HepG2 (cell line): ENCODE measurements around the gene AKR1E2. TPM values are rescaled to one million over a fixed set of nuclear protein-coding genes. Genes with fewer than 3 reads are reported as not detected.

Source experiments
- ATAC-seq: fragments of 200-7000 bp; cut with Tn5 transposase; 3 replicates; pipeline ENCODE4 v1.9.1; 2020; ENCODE audit warnings: mild to moderate bottlenecking, moderate library complexity
- BruUV-seq: library from RNA; stranded (reverse); fragments of 400-500 nt; replicated peaks from 2 replicates; lab custom pipeline; 2021; lab: Mats Ljungman, UMichigan
- CTCF ChIA-PET: fragments of 300-600 bp; formaldehyde crosslinking; extraction: SDS; loops from one replicate; lab custom pipeline; 2021; ENCODE audit warnings: low total read pairs, inconsistent platforms, low intra/inter-chr PET ratio; lab: Yijun Ruan, JAX
- POLR2A ChIA-PET: fragments of 350-600 bp; sonication (Branson Sonifier 250); formaldehyde crosslinking; loops from one replicate; lab custom pipeline; 2020; ENCODE audit warnings: antibody characterized with exemption, inconsistent platforms; lab: Yijun Ruan, JAX
- DNase-seq: peaks from one replicate; pipeline ENCODE4 v3.0.0-alpha.2; 2015; ENCODE audit warnings: low spot score
- FAIRE-seq: peaks from 3 replicates; lab custom pipeline; 2011; peaks lifted over from hg19 to GRCh38; lab: Jason Lieb, UNC
- H2AFZ ChIP-seq: one replicate; pipeline ENCODE4 v1.6.1; 2011; ENCODE audit warnings: low read length, inconsistent platforms
- H3K27ac ChIP-seq: fragments of 300-600 bp; 3 replicates; pipeline ENCODE4 v1.8.0; 2011; ENCODE audit warnings: mixed run types, mild to moderate bottlenecking, mixed read lengths, low read length, inconsistent platforms; ENCODE audit not compliant: insufficient read depth; ENCODE audit errors: extremely low read length
- H3K27me3 ChIP-seq, 2 experiments: fragments of 200-600 bp in 1 of 2; 2 replicates in 1 of 2; 3 replicates in 1 of 2; pipeline versions ENCODE4 v1.6.0 to v1.8.0; 2011; ENCODE audit warnings: low read length in 2 of 2, mild to moderate bottlenecking in 2 of 2, moderate library complexity in 2 of 2, inconsistent platforms in 1 of 2; ENCODE audit not compliant: insufficient read depth in 2 of 2, control insufficient read depth in 1 of 2
- H3K36me3 ChIP-seq, 2 experiments: fragments of 200-600 bp in 1 of 2; replicated peaks in 1 of 2; 2 replicates in 1 of 2; 3 replicates in 1 of 2; pipeline versions ENCODE4 v1.5.1 to v1.8.0; 2011; ENCODE audit warnings: low read length in 2 of 2, inconsistent platforms in 1 of 2; ENCODE audit not compliant: insufficient read depth in 2 of 2, control insufficient read depth in 1 of 2
- H3K4me1 ChIP-seq: 2 replicates; pipeline ENCODE4 v1.5.1; 2012; ENCODE audit warnings: low read length, inconsistent platforms; ENCODE audit not compliant: insufficient read depth
- H3K4me2 ChIP-seq: 2 replicates; pipeline ENCODE4 v1.6.0; 2011; ENCODE audit warnings: low read depth, low read length, inconsistent platforms
- H3K4me3 ChIP-seq, 3 experiments: fragments of 200-600 bp in 1 of 3; sonication (generic), shearing (Covaris generic) in 1 of 3; replicated peaks in 1 of 3; 2 replicates each; pipeline ENCODE4 v1.5.1; 2011 to 2016; ENCODE audit warnings: low read length in 3 of 3, inconsistent platforms in 2 of 3, low read depth in 2 of 3, mild to moderate bottlenecking in 2 of 3, control low read depth in 1 of 3, mixed read lengths in 1 of 3; ENCODE audit not compliant: insufficient read depth in 1 of 3
- H3K79me2 ChIP-seq: one replicate; pipeline ENCODE4 v1.6.1; 2011; ENCODE audit warnings: low read length, inconsistent platforms; ENCODE audit not compliant: insufficient read depth
- H3K9ac ChIP-seq: 2 replicates; pipeline ENCODE4 v1.6.0; 2011; ENCODE audit warnings: mild to moderate bottlenecking, low read depth, low read length, inconsistent platforms; ENCODE audit not compliant: insufficient read depth
- H3K9me3 ChIP-seq: 2 replicates; pipeline ENCODE4 v1.5.1; 2012; ENCODE audit warnings: mild to moderate bottlenecking, low read length
- H4K20me1 ChIP-seq: 2 replicates; pipeline ENCODE4 v1.6.0; 2011; ENCODE audit warnings: inconsistent platforms, mild to moderate bottlenecking, low read length, moderate library complexity; ENCODE audit not compliant: insufficient read depth
- DMAP1 ChIP-seq: IDR thresholded peaks from 2 replicates; pipeline ENCODE4 v1.6.1; 2016
- FOXJ3 ChIP-seq: sonication (generic); formaldehyde crosslinking; IDR thresholded peaks from 2 replicates; pipeline ENCODE4 v1.4.0; 2020; ENCODE audit warnings: missing genetic modification reagents, mild to moderate bottlenecking, borderline replicate concordance
- FOXK1 ChIP-seq: sonication (generic); formaldehyde crosslinking; IDR thresholded peaks from 2 replicates; pipeline ENCODE4 v1.4.0; 2020; ENCODE audit warnings: low read depth, missing genetic modification reagents, borderline replicate concordance
- KLF15 ChIP-seq: sonication (generic); formaldehyde crosslinking; IDR thresholded peaks from 2 replicates; pipeline ENCODE4 v1.8.1; 2023; ENCODE audit warnings: borderline replicate concordance, mild to moderate bottlenecking, inconsistent platforms, missing genetic modification reagents, mixed read lengths
- NR2F6 ChIP-seq, 2 experiments: IDR thresholded peaks; 2 replicates each; pipeline ENCODE4 v1.6.1; 2016; ENCODE audit warnings: antibody characterized with exemption in 1 of 2, mild to moderate bottlenecking in 1 of 2
- NR3C1 ChIP-seq: sonication (generic); formaldehyde crosslinking; IDR thresholded peaks from 2 replicates; pipeline ENCODE4 v1.4.0; 2020; ENCODE audit warnings: missing genetic modification reagents
- TBX3 ChIP-seq: fragments of 450-650 bp; IDR thresholded peaks from 2 replicates; pipeline ENCODE4 v1.6.1; 2017; ENCODE audit warnings: antibody characterized with exemption, mild to moderate bottlenecking, inconsistent platforms, borderline replicate concordance
- ZFP36L2 ChIP-seq: sonication (generic); formaldehyde crosslinking; IDR thresholded peaks from 2 replicates; pipeline ENCODE4 v1.4.0; 2020; ENCODE audit warnings: missing genetic modification reagents
- ZNF430 ChIP-seq: sonication (generic); formaldehyde crosslinking; IDR thresholded peaks from 2 replicates; pipeline ENCODE4 v1.9.0; 2021; ENCODE audit warnings: mild to moderate bottlenecking, missing genetic modification reagents
- ZNF563 ChIP-seq: sonication (generic); formaldehyde crosslinking; IDR thresholded peaks from 2 replicates; pipeline ENCODE4 v1.8.0; 2022; ENCODE audit warnings: mild to moderate bottlenecking, moderate library complexity, missing genetic modification reagents
- ZNF570 ChIP-seq: sonication (generic); formaldehyde crosslinking; IDR thresholded peaks from 2 replicates; pipeline ENCODE4 v1.4.0; 2020; ENCODE audit warnings: mild to moderate bottlenecking, missing genetic modification reagents, borderline replicate concordance
- ZNF674 ChIP-seq: sonication (generic); formaldehyde crosslinking; IDR thresholded peaks from 2 replicates; pipeline ENCODE4 v1.5.0; 2020; ENCODE audit warnings: low read depth, mild to moderate bottlenecking, missing genetic modification reagents
- ZNF800 ChIP-seq: sonication (generic); formaldehyde crosslinking; IDR thresholded peaks from 2 replicates; pipeline ENCODE4 v1.4.0; 2020; ENCODE audit warnings: missing genetic modification reagents
- WGBS: methylation state at CpG from one replicate; pipeline ENCODE4 v1.1.6; 2017; ENCODE audit warnings: low lambda C conversion rate; 5-methylcytosine and 5-hydroxymethylcytosine counted together
- in situ Hi-C: cut with HindIII; loops from 2 replicates; pipeline ENCODE4 v1.10.0; 2017; ENCODE audit warnings: low pct_unique_long_range_greater_than_20kb; ENCODE audit not compliant: extremely low pct_ligation_motif_present
- intact Hi-C: fragments of 100-400 bp; cut with micrococcal nuclease; formaldehyde crosslinking; loops from one replicate; pipeline ENCODE4 v1.10.0; 2022; ENCODE audit not compliant: unreplicated experiment
- polyA plus RNA-seq, 8 experiments: library from polyadenylated mRNA; depleted of rRNA in 3 of 8; stranded (reverse) in 7 of 8; unstranded in 1 of 8; fragments of >200 nt; fragmentation: Illumina TruSeq in 4 of 8; extraction: Trizol in 4 of 8; gene quantifications; 2 replicates each; pipeline versions ENCODE4 v1.2.1 to v1.2.3, GENCODE V29; 2011 to 2016; ENCODE audit warnings: low read depth in 4 of 8, missing spikeins in 1 of 8, mixed read lengths in 1 of 8; ENCODE audit not compliant: insufficient read depth in 1 of 8
- total RNA-seq, 5 experiments: library from RNA; depleted of rRNA; stranded (reverse); fragments of >200 nt; fragmentation: Illumina TruSeq; extraction: Trizol; gene quantifications; 2 replicates each; pipeline ENCODE4 v1.2.3, GENCODE V29; 2016; ENCODE audit warnings: low read depth in 1 of 5
- TF ChIP-seq, protein P1 (sequence below): sonication (generic); formaldehyde crosslinking; IDR thresholded peaks from 2 replicates; pipeline ENCODE4 v1.5.0; 2020; ENCODE audit warnings: mild to moderate bottlenecking, missing genetic modification reagents, moderate library complexity

The AKR1E2 gene
- total and polyA plus RNA-seq, 2 of the 13 experiments (the other 11 are each of a cell fraction or from before 2014, with no cell fraction given) = not detected

DNA sequence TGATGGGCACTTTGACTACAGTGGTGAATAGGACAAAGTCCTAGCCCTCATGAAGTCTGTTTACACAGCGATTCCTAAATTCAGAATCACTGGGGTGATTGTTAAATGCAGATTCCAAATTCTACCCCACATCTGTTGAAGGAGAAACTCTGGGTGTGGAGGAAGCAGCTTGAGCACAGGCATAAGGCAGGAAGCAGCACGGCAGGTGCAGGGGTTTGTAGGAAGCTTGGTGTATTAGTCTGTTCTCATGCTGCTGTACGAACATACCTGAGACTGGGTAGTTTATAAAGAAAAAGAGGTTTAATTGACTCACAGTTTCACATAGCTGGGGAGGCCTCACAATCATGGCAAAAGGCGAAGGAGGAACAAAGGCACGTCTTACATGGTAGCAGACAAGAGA is 5.1 kb downstream of the AKR1E2 start:
- intact Hi-C loops = no loop called here
- no peak for ATAC-seq

DNA sequence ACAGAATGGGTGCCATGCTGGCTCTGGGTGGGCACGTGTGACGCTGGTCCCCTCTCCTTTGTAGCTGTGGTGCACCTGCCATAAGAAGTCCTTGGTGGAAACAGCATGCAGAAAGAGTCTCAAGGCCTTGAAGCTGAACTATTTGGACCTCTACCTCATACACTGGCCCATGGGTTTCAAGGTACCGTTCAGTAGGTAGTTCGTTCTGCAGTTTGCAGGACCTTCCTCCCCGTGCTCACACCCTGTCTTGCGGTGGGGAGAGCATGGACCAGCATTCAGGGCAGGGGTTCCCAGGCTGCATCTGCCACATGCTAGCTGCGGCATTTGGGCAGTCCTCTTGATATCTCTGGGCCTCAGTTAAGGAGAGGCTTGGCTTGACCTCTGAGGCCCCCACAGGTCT is 7.3 kb downstream of the AKR1E2 start:
- H3K9ac ChIP-seq = no peak overlapping the region
- H3K36me3 ChIP-seq = no peaks in the 10 kb centered on the region; a peak in 1 of 5 replicates
- ChIA-PET CTCF (no interaction called here), POLR2A (no interaction called here)
- H3K27me3 ChIP-seq = peaks cover 7 to 81% of the 10 kb centered on the region in 2 experiments
- in situ Hi-C loops = loop anchor here (25.0 kb wide), 1 partner anchor 554 kb away; no protein-coding TSS in a partner anchor
- DNase-seq (no peak), FAIRE-seq (no peak), ATAC-seq (no peak; the same call in 1 of the 3 replicates)
- TF ChIP-seq NR3C1 (no peak), KLF15 (CRISPR knock-in tag) (no peak), ZNF570 (no peak), ZNF800 (CRISPR knock-in tag) (no peak), FOXJ3 (no peak), FOXK1 (CRISPR knock-in tag) (no peak), ZNF674 (CRISPR knock-in tag) (no peak), ZFP36L2 (CRISPR knock-in tag) (no peak), NR2F6 (IDR thresholded peaks at IDR 0.05) (no peak), NR2F6 (CRISPR knock-in tag; IDR thresholded peaks at IDR 0.05) (no peak), TBX3 (no peak), DMAP1 (CRISPR knock-in tag) (no peak)
- TF ChIP-seq, protein P1, sequence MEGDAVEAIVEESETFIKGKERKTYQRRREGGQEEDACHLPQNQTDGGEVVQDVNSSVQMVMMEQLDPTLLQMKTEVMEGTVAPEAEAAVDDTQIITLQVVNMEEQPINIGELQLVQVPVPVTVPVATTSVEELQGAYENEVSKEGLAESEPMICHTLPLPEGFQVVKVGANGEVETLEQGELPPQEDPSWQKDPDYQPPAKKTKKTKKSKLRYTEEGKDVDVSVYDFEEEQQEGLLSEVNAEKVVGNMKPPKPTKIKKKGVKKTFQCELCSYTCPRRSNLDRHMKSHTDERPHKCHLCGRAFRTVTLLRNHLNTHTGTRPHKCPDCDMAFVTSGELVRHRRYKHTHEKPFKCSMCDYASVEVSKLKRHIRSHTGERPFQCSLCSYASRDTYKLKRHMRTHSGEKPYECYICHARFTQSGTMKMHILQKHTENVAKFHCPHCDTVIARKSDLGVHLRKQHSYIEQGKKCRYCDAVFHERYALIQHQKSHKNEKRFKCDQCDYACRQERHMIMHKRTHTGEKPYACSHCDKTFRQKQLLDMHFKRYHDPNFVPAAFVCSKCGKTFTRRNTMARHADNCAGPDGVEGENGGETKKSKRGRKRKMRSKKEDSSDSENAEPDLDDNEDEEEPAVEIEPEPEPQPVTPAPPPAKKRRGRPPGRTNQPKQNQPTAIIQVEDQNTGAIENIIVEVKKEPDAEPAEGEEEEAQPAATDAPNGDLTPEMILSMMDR (CRISPR knock-in tag) = no peak
- no peak overlapping the region for H3K4me3 ChIP-seq
- H2AFZ ChIP-seq = no peak overlapping the region
- no peaks in the 10 kb centered on the region for H4K20me1 ChIP-seq
- no peak overlapping the region for H3K27ac ChIP-seq
- intact Hi-C loops = no loop called here
- BruUV-seq = no TSS peak
- H3K4me1 ChIP-seq = no peaks in the 10 kb centered on the region
- H3K9me3 ChIP-seq = no peaks in the 10 kb centered on the region
- H3K4me2 ChIP-seq = no peak overlapping the region
- WGBS = 20% methylated on average over 7 of the region's 7 CpGs
- no peaks in the 10 kb centered on the region for H3K79me2 ChIP-seq

More for the DNA sequence above, 5.1 kb downstream of the AKR1E2 start:
- H3K27me3 ChIP-seq = peaks cover 6 to 65% of the 10 kb centered on the region in 2 experiments
- TF ChIP-seq ZNF430 (CRISPR knock-in tag) (0 out of 2 replicates have a peak, but pooled peaks have one; percentile 33), ZNF563 (CRISPR knock-in tag) (no peak)
- H3K4me3 ChIP-seq = no peak overlapping the region
- CTCF ChIA-PET = no interaction called here
- H3K9me3 ChIP-seq = no peaks in the 10 kb centered on the region
- H3K9ac ChIP-seq = no peak overlapping the region
- FAIRE-seq (no peak), DNase-seq (no peak)
- in situ Hi-C loops = loop anchor here (25.0 kb wide), 1 partner anchor 556 kb away; no protein-coding TSS in a partner anchor
- H3K4me2 ChIP-seq = no peak overlapping the region
- H3K79me2 ChIP-seq = no peaks in the 10 kb centered on the region
- H4K20me1 ChIP-seq = no peaks in the 10 kb centered on the region
- POLR2A ChIA-PET = no interaction called here
- no peak overlapping the region for H2AFZ ChIP-seq
- BruUV-seq = no TSS peak
- no peaks in the 10 kb centered on the region for H3K4me1 ChIP-seq
- WGBS = 19% methylated on average over 5 of the region's 5 CpGs
- H3K27ac ChIP-seq = no peak overlapping the region
- no peaks in the 10 kb centered on the region; a peak in 1 of 5 replicates for H3K36me3 ChIP-seq
